Lung microvascular endothelial cell (primary cell): Measurements from ENCODE around the gene GLYATL3. TPM values are rescaled to one million over a fixed set of nuclear protein-coding genes. Genes with fewer than 3 reads are reported as not detected.
"Not testable (repeated sequence)": the region's sequence is repeated elsewhere in the genome, so short reads cannot be mapped to it uniquely, and the experiment has no call there.

Experiments
- DNase-seq, 2 donors: peaks; one replicate each; pipeline versions ENCODE4 v3.0.0 to v3.0.0-alpha.2; 2010; ENCODE audit warnings: low read depth in 2 of 2
- total RNA-seq: library from RNA; depleted of rRNA; stranded (reverse); fragments of >200 nt; gene quantifications from 2 replicates; pipeline ENCODE4 v1.2.1, GENCODE V29; 2014

Gene GLYATL3
- not detected in 2 replicates for total RNA-seq

GRCh38 chr6:49499623-49500022 is at the start of gene GLYATL3:
Gene GLYATL3 (plus strand): TSS chr6:49499923. CDS start chr6:49511991, 12,068 bp downstream.
- no peak for DNase-seq

DNA sequence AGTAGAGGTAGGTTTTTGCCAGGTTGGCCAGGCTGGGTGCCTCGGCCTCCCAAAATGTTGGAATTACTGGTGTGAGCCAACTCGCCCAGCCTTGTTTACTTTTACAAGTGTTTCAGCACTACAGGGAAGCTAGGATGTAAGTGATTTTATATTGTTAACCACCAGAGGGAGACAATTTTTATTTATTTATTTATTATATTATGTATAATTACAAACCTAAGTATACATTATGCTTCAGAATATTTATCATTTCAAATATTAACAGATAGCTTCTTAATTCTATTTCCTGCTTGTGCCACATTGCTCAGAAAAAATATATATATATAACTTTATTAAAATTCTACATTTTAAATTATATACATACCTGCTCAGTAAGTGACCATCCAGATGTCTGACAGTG is 46.5 kb upstream of the GLYATL3 start:
- DNase-seq: peak; percentile 7 to 17

- no peak for DNase-seq
Measured at GRCh38 chr6:49454787-49455709, 44.7 kb upstream of the GLYATL3 start.

GRCh38 chr6:49457771-49458170 is 42.0 kb upstream of the GLYATL3 start:
- no peak for DNase-seq

GRCh38 chr6:49462071-49462470 is 37.7 kb upstream of the GLYATL3 start:
- DNase-seq: peak; percentile 2 to 16

GRCh38 chr6:49462599-49462926 is 37.2 kb upstream of the GLYATL3 start:
- DNase-seq: no peak

DNA sequence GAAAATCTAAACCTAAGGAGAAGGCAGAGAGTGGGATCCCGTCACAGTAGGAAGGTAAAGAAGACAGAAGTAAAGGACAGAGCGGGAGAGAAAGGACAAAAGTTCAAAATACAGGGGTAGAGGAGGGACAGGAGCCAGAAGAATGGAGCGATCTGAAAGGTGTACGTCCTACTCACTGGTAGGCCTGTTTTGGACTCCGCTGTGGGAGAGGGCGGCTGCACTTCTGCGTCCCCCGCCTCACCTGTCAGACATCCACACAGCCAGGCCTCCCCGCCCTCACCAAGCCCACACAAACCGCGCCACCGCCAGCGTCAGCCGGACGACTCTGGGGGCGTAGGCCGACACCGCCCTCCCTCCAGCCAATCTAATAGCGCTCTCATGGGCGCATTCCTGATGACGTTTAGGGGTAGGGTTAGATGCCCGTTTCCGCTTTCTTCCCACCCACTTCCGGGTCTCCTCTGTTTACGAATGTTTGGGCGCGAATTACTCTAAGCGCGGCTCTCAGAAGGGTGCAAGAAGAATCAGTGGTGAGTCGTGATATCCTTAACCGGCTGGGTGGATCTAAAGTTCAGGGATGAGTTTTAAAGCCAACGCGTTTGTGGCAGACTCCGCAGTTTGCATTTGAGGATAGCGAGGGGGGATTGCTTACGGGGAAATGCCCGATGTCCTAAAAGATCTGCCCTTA is 36.7 kb upstream of the GLYATL3 start, which contains the start of the genes CENPQ and MMUT:
Gene CENPQ, plus strand, starts transcription at position 444 of the 685 bp plus-strand sequence. CDS start 6,807 bp downstream, outside the sequence.
Gene MMUT, minus strand, starts transcription at position 327 of the 685 bp plus-strand sequence. CDS start 3,787 bp downstream, outside the sequence.
- peak; percentile 94 to 97 for DNase-seq

- DNase-seq: peak in 1 of 2 donors; percentile 2
Measured at GRCh38 chr6:49463612-49463967, 36.1 kb upstream of the GLYATL3 start.

DNA sequence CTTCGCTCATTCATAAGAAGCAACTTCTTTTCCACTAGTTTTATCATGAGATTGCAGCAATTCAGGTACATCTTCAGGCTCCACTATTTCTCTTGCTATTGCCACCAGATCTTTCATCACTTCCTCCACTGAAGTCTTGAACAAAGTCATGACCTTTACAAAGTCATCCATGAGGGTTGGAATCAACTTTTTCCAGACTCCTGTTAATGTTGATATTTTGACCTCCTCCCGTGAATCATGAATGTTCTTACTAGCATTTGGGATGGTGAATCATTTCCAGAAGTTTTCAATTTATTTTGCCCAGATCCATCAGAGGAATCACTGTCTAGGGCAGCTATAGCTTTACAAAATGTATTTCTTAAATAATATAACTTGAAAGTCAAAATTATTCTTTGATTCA is 35.0 kb upstream of the GLYATL3 start:
- DNase-seq: no peak

DNA sequence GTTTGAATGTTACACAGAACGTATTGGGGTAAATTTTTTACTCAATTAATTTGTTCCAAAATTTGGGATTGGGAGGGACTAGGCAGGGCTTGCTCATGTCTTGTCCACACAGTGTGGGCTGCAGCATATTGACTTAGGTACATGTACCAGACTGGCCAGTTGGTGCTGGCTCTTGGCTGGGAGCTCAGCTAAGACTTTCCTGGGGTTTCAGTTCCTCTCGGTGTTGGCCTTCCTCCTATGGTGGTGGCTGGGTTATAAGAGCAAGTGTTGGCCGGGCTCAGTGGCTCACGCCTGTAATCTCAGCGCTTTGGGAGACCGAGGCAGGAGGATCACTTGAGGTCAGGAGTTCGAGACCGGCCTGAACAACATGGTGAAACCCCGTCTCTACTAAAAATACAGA is 31.7 kb upstream of the GLYATL3 start:
- DNase-seq: no peak

DNA sequence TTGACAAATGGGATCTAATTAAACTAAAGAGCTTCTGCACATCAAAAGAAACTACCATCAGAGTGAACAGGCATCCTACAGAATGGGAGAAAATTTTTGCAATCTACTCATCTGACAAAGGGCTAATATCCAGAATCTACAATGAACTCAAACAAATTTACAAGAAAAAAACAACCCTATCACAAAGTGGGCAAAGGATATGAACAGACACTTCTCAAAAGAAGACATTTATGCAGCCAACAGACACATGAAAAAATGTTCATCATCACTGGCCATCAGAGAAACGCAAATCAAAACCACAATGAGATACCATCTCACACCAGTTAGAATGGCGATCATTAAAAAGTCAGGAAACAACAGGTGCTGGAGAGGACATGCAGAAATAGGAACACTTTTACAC is 23.2 kb upstream of the GLYATL3 start:
- DNase-seq: not testable (repeated sequence)

GRCh38 chr6:49479308-49479970 is 20.3 kb upstream of the GLYATL3 start:
- DNase-seq: no peak

DNA sequence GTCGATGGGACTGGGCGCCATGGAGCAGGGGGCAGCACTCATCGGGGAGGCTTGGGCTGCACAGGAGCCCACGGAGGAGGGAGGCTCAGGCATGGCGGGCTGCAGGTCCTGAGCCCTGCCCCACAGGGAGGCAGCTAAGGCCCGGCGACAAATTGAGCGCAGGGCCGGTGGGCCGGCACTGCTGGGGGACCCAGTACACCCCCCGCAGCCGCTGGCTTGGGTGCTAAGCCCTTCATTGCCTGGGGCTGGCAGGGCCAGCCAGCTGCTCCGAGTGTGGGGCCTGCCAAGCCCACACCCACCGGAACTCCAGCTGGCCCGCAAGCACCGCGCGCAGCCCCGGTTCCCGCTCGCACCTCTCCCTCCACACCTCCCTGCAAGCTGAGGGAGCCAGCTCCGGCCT is 17.9 kb upstream of the GLYATL3 start:
- not testable (repeated sequence) for DNase-seq

DNA sequence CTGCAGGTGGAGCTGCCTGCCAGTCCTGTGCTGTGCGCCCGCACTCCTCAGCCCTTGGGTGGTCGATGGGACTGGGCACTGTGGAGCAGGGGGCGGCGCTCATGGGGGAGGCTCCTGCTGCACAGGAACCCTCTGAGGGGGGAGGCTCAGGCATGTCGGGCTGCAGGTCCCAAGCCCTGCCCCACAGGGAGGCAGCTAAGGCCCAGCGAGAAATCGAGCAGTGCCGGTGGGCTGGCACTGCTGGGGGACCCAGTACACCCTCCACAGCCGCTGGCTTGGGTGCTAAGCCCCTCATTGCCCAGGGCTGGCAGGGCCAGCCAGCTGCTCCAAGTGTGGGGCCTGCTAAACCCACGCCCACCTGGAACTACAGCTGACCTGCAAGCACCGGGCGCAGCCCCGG is 16.3 kb upstream of the GLYATL3 start:
- DNase-seq: not testable (repeated sequence)

DNA sequence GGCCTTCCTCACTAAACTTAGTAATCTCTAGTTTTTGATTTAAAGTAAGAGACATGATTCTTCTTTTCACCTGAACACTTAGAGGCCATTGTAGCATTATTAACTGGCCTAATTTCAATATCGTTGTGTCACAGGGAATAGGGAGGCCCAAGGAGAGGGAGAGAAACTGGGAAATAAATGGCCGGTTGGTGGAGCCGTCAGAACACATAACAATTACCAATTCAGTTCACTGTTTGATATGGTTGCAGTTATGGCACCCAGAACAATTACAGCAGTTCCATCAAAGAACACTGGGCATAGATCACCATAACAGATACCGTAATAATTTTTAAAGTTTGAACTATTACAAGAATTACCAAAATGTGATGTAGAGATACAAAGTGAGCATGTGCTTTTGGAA is 9.1 kb upstream of the GLYATL3 start:
- no peak for DNase-seq

DNA sequence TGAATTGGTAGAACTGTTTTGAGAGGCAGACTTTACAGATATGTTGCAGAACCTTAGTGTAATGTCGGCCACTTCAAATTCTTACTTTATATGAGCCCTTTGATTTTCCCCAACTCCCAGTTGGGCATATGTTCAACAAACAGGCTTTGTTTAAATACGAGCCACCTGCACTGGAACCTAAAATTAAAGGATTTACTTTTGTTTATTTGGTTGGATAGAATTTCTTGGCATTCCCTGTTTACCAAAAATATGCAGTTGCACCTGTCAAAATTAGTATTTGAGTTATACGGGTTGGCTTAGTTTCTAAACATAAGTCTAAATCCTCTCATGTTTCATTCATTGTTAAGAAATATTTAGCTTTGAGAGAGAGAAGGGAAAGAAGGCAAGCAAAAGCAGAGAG is 2.4 kb upstream of the GLYATL3 start:
- no peak for DNase-seq

DNA sequence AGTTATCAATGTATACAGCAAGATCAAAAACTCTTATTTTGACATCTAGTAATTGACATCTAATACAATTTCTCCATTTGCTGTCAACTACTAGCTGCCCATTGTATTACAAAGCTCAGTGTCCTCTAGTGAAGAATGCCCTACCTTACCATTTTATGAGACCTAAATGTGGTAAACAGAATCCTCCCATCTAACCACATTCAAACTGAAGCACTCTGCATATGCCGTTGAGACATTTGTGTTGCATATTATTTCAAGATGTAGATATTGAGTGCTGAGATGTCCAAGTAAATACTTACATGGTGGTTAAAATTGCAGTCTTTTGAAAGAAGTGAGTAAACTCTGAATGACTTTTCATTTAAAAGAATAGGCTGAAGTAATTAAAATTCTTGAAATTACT is 597 bp upstream of the GLYATL3 start:
- DNase-seq: no peak

DNA sequence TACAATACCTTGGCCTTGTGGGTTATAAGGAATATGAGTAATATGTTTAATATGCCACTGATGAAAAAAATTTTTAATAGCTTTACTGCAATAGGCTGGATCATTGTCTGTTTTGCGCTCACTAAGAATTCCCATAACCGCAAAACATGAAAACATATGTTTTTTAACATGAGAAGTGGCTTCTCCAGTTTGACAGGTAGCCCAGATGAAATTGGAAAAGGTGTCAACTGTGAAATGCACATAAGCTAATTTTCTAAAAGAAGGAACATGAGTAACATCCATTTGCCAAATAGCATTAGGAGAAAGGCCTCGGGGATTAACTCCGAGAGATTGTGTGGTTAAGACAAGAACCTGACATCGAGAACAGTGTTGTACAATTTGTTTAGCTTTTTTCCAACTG is 4.9 kb downstream of the GLYATL3 start:
- DNase-seq: no peak

GRCh38 chr6:49506569-49507111 is 6.9 kb downstream of the GLYATL3 start:
- DNase-seq: no peak

DNA sequence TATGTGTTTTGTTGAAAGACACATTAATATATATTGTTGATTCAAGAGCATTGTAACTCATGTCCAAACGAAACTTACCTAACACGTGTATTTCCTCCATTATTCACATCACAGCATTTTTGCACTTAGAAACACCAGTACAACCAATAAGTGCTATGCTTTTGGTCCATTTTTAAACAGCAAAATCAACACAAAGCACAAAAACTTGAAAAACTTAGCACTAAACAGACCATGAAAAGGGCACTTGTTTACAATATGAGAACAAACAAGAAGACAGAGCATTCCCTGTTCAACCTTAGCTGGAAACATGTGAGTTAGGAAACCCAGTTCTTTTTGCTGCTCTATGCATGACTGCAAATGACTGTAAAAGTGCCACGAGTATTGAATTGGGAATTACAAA is 9.6 kb downstream of the GLYATL3 start:
- DNase-seq: no peak

- DNase-seq: no peak
Measured at GRCh38 chr6:49513153-49513989, 13.6 kb downstream of the GLYATL3 start.
